ENCODE data around the gene SLC6A7.

SLC6A7 gene

GRCh38 chr5:150173161-150173560 lies 16.7 kb upstream of the SLC6A7 start:
- no peak for TF ChIP-seq ZFX (IDR thresholded peaks at IDR 0.05; ENCODE audit: borderline replicate concordance)
- TF ChIP-seq CTCF (IDR thresholded peaks at IDR 0.05): no peak
- H3K27ac ChIP-seq: no peak overlapping the region

- TF ChIP-seq ZFX (IDR thresholded peaks at IDR 0.05; ENCODE audit: borderline replicate concordance) (no peak), CTCF (IDR thresholded peaks at IDR 0.05) (no peak)
- no peak overlapping the region for H3K27ac ChIP-seq
These were observed 15.6 kb upstream of the SLC6A7 start for GRCh38 chr5:150174285-150174684.

GRCh38 chr5:150175076-150175475 lies 14.8 kb upstream of the SLC6A7 start:
- TF ChIP-seq ZFX (IDR thresholded peaks at IDR 0.05; ENCODE audit: borderline replicate concordance) (no peak), CTCF (IDR thresholded peaks at IDR 0.05) (no peak)
- no peak overlapping the region for H3K27ac ChIP-seq

GRCh38 chr5:150175536-150175935 lies 14.3 kb upstream of the SLC6A7 start:
- no peak overlapping the region for H3K27ac ChIP-seq
- TF ChIP-seq CTCF (IDR thresholded peaks at IDR 0.05): peak; percentile 63
- no peak for TF ChIP-seq ZFX (IDR thresholded peaks at IDR 0.05; ENCODE audit: borderline replicate concordance)

- H3K27ac ChIP-seq: no peak overlapping the region
- TF ChIP-seq ZFX (IDR thresholded peaks at IDR 0.05; ENCODE audit: borderline replicate concordance): no peak
- no peak for TF ChIP-seq CTCF (IDR thresholded peaks at IDR 0.05)
These were observed 13.0 kb upstream of the SLC6A7 start for GRCh38 chr5:150176745-150177477.

- no peak overlapping the region for H3K27ac ChIP-seq
These were observed 12.1 kb upstream of the SLC6A7 start for GRCh38 chr5:150177721-150178120.

More at GRCh38 chr5:150177721-150178120, 12.1 kb upstream of the SLC6A7 start:
- no peak for TF ChIP-seq CTCF (IDR thresholded peaks at IDR 0.05)
- no peak for TF ChIP-seq ZFX (IDR thresholded peaks at IDR 0.05; ENCODE audit: borderline replicate concordance)

Data from 22Rv1 (cell line).